Activated CD4-positive, CD25-positive, alpha-beta regulatory T cell (primary cell): ENCODE data around the gene TMC8.
A peak's percentile ranks its signal among the peaks of the same experiment; 100 is the strongest.
"Not testable (repeated sequence)": the region's sequence is repeated elsewhere in the genome, so short reads cannot be mapped to it uniquely, and the experiment has no call there.

ENCODE experiments used
- DNase-seq, 4 experiments: peaks; one replicate each; lab custom pipeline; 2025; lab: John Stamatoyannopoulos, UW

The TMC8 gene

GRCh38 chr17:78130437-78131101 is at the start of gene TMC8:
Gene TMC8 (plus strand): TSS chr17:78130771. CDS start chr17:78131589, 818 bp downstream.
- DNase-seq, result peak in 3 of 4 experiments; percentile 28 to 78 (median 71)

- DNase-seq, result no peak
These were observed 49.0 kb upstream of the TMC8 start for GRCh38 chr17:78081551-78081950.

- DNase-seq, result not testable (repeated sequence)
These were observed 48.2 kb upstream of the TMC8 start for GRCh38 chr17:78082355-78082872.

- DNase-seq, result no peak
These were observed 47.6 kb upstream of the TMC8 start for GRCh38 chr17:78082988-78083387.

- DNase-seq, result no peak
These were observed 43.8 kb upstream of the TMC8 start for GRCh38 chr17:78086740-78087139.

GRCh38 chr17:78088529-78088928 is 42.0 kb upstream of the TMC8 start:
- DNase-seq, result no peak

GRCh38 chr17:78089576-78090281 is 40.8 kb upstream of the TMC8 start:
- no peak for DNase-seq

- no peak for DNase-seq
These were observed 37.7 kb upstream of the TMC8 start for GRCh38 chr17:78092794-78093324.

GRCh38 chr17:78095035-78095434 is 35.5 kb upstream of the TMC8 start:
- DNase-seq, result no peak

- DNase-seq, result no peak
These were observed 34.5 kb upstream of the TMC8 start for GRCh38 chr17:78096093-78096492.

- DNase-seq, result no peak
These were observed 29.5 kb upstream of the TMC8 start for GRCh38 chr17:78101112-78101511.

- no peak for DNase-seq
These were observed 29.0 kb upstream of the TMC8 start for GRCh38 chr17:78101542-78101941.

GRCh38 chr17:78103311-78103710 is 27.3 kb upstream of the TMC8 start:
- no peak for DNase-seq

GRCh38 chr17:78104540-78104941 is 26.0 kb upstream of the TMC8 start:
- no peak for DNase-seq

GRCh38 chr17:78105101-78105500 is 25.5 kb upstream of the TMC8 start:
- DNase-seq, result no peak

- no peak for DNase-seq
These were observed 25.0 kb upstream of the TMC8 start for GRCh38 chr17:78105551-78105950.

GRCh38 chr17:78106211-78106610 is 24.4 kb upstream of the TMC8 start:
- DNase-seq, result no peak

- no peak for DNase-seq
These were observed 23.1 kb upstream of the TMC8 start for GRCh38 chr17:78107457-78107856.

- no peak for DNase-seq
These were observed 22.4 kb upstream of the TMC8 start for GRCh38 chr17:78107976-78108725.

GRCh38 chr17:78108726-78109488 is 21.7 kb upstream of the TMC8 start:
- no peak for DNase-seq

- no peak for DNase-seq
These were observed 21.1 kb upstream of the TMC8 start for GRCh38 chr17:78109489-78109761.
